NCI-H2227 treated with DMSO at 0.1 percent for 48 hours (cell line): ENCODE measurements around the gene SLC39A6.
"Not testable (repeated sequence)": the region's sequence is repeated elsewhere in the genome, so short reads cannot be mapped to it uniquely, and the experiment has no call there.

Source experiments
- DNase-seq: peaks from one replicate; lab custom pipeline; 2025; lab: John Stamatoyannopoulos, UW

SLC39A6 gene

GRCh38 chr18:36139245-36139644 is 10.1 kb upstream of the SLC39A6 start:
- no peak for DNase-seq

DNA sequence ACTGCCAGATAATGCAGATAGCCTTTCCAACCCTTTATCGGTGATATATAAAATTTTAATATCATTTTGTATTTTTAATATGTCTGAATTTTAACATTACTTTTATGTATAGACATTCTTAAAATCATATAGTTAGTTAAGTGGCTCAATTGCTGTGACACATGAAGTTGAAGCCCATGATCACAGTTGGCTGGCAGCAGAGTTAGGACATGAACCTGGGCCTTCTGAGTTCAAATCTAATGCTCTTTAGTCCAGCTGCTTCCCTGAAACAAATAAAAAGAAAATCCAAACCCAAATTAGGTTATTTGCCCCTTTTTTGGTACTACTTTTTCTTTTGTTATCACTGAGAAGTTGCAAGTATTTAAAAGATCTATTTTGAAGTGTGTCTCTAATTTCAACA is 6.1 kb upstream of the SLC39A6 start:
- DNase-seq, result no peak

GRCh38 chr18:36132756-36133155 is 3.6 kb upstream of the SLC39A6 start:
- DNase-seq, result no peak

- DNase-seq, result no peak
Measured at GRCh38 chr18:36131692-36132483, 2.7 kb upstream of the SLC39A6 start.

GRCh38 chr18:36130883-36131653 is 1.9 kb upstream of the SLC39A6 start:
- DNase-seq, result peak; percentile 21

DNA sequence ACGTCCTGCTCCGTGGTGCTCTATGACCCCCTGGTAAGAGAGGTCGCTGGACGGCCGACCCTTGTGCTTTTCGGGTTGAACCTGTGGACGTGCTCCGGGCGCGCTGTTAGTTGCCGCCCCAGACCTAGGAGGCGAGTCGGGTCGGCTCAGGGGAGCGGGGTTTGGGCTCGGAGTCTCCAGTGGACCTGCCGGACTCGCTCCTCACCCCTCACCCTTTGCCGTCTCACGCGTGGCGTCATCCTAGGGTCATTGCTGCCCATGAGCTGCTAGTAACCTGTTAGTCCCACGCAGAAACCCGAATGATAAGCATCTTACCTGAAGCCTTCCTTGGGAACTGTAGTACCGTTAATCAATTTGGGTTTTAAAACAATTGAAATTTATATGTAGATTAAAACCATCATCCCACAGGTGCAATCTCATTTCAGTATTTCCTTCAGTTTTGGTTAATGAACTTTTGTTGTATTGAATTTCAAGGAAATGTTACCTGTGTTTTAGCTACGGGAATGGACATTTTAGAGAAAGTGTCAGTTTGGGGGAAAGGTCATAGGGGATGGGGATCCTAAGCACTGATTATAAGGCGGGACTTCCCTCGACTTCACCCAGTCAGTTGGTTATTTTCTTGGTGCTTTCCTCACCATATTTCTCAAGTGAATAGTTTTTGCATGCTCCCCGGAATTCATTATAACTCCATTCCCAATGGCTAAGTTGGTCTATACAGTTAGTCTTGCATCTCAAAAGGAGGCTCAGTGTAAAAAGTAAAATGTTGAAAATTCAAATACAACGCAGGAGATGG is 1.1 kb upstream of the SLC39A6 start:
- DNase-seq, result no peak

DNA sequence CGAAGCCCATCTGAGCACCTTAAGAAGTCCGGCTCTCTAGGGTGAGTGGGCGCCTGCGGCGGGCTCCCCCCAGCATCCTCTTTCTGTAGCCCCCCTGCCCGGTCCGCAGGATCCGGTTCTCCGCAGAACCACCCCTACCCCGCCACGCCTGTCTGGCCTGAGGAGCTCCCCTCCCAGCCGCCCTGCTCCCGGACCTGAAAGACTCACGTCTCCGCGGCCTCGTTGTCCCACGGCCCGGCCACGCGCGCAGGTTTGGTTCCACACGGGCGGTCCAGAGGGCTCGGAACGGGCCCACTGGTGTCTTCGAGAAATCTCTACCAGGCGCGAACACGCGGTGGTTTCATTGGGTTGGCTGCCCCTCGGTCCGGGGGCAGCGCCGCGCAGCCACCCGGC is 237 bp downstream of the SLC39A6 start:
- no peak for DNase-seq

GRCh38 chr18:36128530-36128870 is 640 bp downstream of the SLC39A6 start:
- DNase-seq, result peak; percentile 55

DNA sequence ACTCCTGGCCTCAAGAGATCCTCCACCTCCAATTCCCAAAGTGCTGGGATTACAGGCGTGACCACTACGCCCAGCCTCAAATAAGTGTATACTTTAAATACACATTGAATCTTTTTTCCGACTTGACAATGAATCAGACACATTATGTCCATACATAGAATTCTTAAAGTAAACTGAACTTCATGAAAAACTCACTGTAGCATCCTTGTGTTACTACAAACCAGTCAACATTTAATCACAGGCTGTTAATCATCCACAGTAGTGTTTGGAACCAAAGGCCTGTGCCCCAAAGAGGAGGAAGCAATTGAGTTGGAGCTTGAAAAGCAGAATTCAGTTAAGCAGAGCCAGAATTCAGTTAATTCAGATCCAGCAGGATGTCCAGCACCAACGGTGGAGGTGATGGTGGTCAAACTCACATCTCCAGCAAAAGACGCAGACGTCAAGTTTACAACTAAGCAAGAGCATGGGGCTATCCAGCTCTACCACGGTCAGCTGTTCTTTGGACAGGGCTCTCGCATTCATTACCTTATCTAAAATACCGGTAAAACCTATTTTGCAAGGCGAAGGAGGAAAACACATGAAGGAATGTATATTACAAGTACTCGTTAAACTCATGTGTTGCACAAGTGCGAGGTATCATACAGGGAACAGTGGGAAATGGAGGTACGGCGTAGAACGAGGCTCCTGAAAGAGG is 1.2 kb downstream of the SLC39A6 start:
- DNase-seq, result no peak

GRCh38 chr18:36126668-36127067 is 2.5 kb downstream of the SLC39A6 start:
- DNase-seq, result no peak

DNA sequence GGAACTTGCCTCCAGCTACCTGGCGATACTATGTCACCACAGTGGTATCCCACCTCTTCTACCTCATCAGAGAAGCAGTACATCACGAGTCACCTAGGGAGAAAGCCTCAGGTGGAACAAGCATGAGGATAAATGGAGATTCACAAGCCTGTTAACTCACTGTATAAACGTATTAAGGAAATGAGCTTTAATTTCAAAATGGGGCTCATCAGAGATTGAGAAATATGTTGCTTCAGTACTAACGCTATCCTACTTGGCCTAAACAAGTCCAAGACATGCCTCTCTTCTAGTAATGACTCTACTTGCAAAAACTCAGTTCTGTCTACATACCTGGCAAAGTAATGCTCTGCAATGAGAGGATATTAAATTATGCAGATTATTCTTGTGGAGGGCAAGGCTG is 4.3 kb downstream of the SLC39A6 start:
- no peak for DNase-seq

- DNase-seq, result no peak
Measured at GRCh38 chr18:36120297-36120696, 8.8 kb downstream of the SLC39A6 start.

GRCh38 chr18:36116771-36117170 is 12.4 kb downstream of the SLC39A6 start:
- not testable (repeated sequence) for DNase-seq

- no peak for DNase-seq
Measured at GRCh38 chr18:36114738-36115137, 14.4 kb downstream of the SLC39A6 start.

DNA sequence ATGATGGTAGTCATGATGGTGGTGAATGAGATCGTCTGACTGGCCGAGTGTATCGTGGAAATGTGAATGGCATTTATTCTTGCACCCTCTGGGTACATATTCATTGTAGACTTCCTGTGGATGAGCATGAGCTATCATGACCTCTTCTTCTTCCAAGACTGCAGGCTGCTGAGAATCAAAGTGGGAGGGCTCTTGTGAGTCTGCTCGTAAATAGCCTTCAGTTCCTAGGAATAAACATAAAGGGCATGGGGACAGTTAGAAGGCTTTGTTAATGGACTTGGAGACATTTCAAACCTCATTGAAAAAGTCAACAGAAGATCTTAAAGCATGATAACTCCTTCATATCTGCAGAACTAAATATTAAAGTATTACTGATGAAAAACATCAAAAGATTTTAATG is 14.9 kb downstream of the SLC39A6 start:
- no peak for DNase-seq

GRCh38 chr18:36112302-36112701 is 16.8 kb downstream of the SLC39A6 start:
- DNase-seq, result no peak

DNA sequence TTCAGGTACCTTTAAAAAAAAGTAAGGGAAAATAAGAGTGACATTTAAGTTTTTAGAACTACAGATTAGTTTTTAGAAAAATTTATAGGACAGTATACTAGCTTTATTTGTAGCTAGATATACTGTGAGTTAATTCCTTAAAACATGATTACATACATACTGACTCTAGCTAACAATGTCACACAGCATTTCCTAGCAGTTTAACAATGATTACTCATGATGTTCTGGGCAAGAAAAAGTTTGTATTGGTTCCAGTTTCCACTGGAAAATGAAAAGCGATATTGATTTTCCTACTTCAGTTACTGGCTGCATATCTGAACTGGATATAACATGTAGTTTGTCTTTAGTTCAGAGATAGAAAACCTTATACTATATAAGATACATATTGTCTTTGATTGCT is 19.4 kb downstream of the SLC39A6 start:
- no peak for DNase-seq

DNA sequence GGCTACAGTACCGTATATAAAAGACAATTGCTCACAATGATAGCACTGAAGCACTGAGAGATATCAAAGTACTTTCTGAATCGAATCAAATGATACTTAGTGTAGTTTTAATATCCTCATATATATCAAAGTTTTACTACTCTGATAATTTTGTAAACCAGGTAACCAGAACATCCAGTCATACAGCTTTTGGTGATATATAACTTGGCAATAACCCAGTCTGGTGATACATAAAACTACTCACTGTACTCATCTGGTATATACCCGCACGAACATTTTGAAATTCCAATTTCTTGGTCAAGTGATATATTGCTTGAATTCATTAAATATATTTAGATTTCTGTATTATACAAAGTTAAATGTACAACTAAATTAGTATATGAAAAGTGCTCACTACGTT is 20.5 kb downstream of the SLC39A6 start:
- DNase-seq, result no peak

- DNase-seq, result no peak
Measured at GRCh38 chr18:36108196-36108595, 20.9 kb downstream of the SLC39A6 start.

- no peak for DNase-seq
Measured at GRCh38 chr18:36107477-36107876, 21.7 kb downstream of the SLC39A6 start.

GRCh38 chr18:36104749-36105148 is 24.4 kb downstream of the SLC39A6 start:
- no peak for DNase-seq

DNA sequence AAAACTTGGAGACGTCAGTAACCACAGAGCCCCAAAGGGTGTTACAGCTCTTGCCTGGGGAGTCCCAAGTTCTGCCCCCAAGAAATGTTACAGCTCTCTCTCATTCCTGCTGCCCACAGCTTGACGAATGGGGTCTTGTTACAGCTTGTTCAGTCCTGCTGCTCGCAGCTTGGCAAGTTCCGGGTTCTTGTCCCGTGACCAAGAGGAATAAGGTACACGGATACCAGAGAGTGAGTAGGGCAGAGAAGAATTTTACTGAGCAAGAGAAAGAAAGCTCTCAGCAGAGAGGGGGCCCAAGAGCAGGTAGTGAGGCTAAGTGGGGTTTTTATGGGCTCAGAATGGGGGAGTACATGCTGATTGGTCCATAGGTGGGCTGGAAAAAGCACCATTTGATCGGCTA is 27.2 kb downstream of the SLC39A6 start:
- no peak for DNase-seq
